HCT116 (cell line): Measurements from ENCODE around the gene DCHS1. TPM values are rescaled to one million over a fixed set of nuclear protein-coding genes. Genes with fewer than 3 reads are reported as not detected.

ENCODE experiments used
- ATAC-seq: fragments of 200-7000 bp; cut with Tn5 transposase; 2 replicates; pipeline ENCODE4 v1.9.1; 2020; ENCODE audit warnings: mild to moderate bottlenecking, moderate library complexity
- BruUV-seq: library from RNA; stranded (reverse); fragments of 400-500 nt; replicated peaks from 2 replicates; lab custom pipeline; 2021; lab: Mats Ljungman, UMichigan
- CTCF ChIA-PET: fragments of 300-600 bp; sonication (Branson Sonifier 250); formaldehyde crosslinking; loops from one replicate; lab custom pipeline; 2021; ENCODE audit warnings: antibody characterized with exemption; lab: Charles Lee
- POLR2A ChIA-PET: fragments of 300-600, 350-600 bp; sonication (Branson Sonifier 250); formaldehyde crosslinking; loops from one replicate; lab custom pipeline; 2021; ENCODE audit warnings: antibody characterized with exemption; lab: Charles Lee
- RAD21 ChIA-PET, 2 experiments: fragments of 300-600 bp; sonication (Branson Sonifier 250); formaldehyde crosslinking; loops; one replicate each; lab custom pipeline; 2023; ENCODE audit warnings: low total read pairs in 2 of 2; ENCODE audit not compliant: uncharacterized antibody in 2 of 2, unreplicated experiment in 2 of 2, low non-redundant PET in 1 of 2; lab: Charles Lee
- DNase-seq: peaks from one replicate; pipeline ENCODE4 v3.0.0-alpha.2; 2010; ENCODE audit warnings: low read depth, low spot score
- H2AFZ ChIP-seq: fragments of 200-600 bp; shearing (Covaris generic), sonication (generic); 2 replicates; pipeline ENCODE4 v1.6.1; 2017; ENCODE audit warnings: low read depth, mixed run types, mixed read lengths, antibody characterized with exemption, low read length; ENCODE audit not compliant: poor library complexity, severe bottlenecking
- H3K27ac ChIP-seq: 2 replicates; pipeline ENCODE4 v1.5.1; 2012; ENCODE audit warnings: low read depth, low read length
- H3K27me3 ChIP-seq: fragments of 200-600 bp; sonication (generic); 2 replicates; pipeline ENCODE4 v1.6.1; 2016; ENCODE audit warnings: mixed run types, low read length, mixed read lengths; ENCODE audit not compliant: insufficient read depth
- H3K36me3 ChIP-seq, 2 experiments: fragments of 200-500 bp in 1 of 2; fragments of 200-600 bp in 1 of 2; sonication (Bioruptor generic) in 1 of 2; sonication (generic) in 1 of 2; 2 replicates each; pipeline versions ENCODE4 v1.5.1 to v1.6.1; 2014 to 2016; ENCODE audit warnings: low read length in 2 of 2, inconsistent platforms in 1 of 2, mixed read lengths in 1 of 2, mixed run types in 1 of 2; ENCODE audit not compliant: insufficient read depth in 2 of 2, control insufficient read depth in 1 of 2
- H3K4me1 ChIP-seq, 2 experiments: fragments of 200-600 bp in 1 of 2; sonication (generic) in 1 of 2; 2 replicates each; pipeline versions ENCODE4 v1.5.1 to v1.6.1; 2012 to 2017; ENCODE audit warnings: low read length in 2 of 2, inconsistent platforms in 1 of 2, mild to moderate bottlenecking in 1 of 2, mixed read lengths in 1 of 2, mixed run types in 1 of 2, moderate library complexity in 1 of 2; ENCODE audit not compliant: insufficient read depth in 2 of 2, control insufficient read depth in 1 of 2
- H3K4me2 ChIP-seq: fragments of 200-600 bp; sonication (generic); 2 replicates; pipeline ENCODE4 v1.6.1; 2017; ENCODE audit warnings: mixed run types, low read length, mixed read lengths
- H3K4me3 ChIP-seq, 2 experiments: fragments of 200-600 bp in 1 of 2; sonication (generic) in 1 of 2; replicated peaks in 1 of 2; 2 replicates each; pipeline ENCODE4 v1.5.1; 2011 to 2016; ENCODE audit warnings: low read length in 2 of 2, control low read depth in 1 of 2, low read depth in 1 of 2, mild to moderate bottlenecking in 1 of 2, mixed read lengths in 1 of 2, mixed run types in 1 of 2
- H3K79me2 ChIP-seq: fragments of 200-600 bp; sonication (generic); 2 replicates; pipeline ENCODE4 v1.6.1; 2017; ENCODE audit warnings: mild to moderate bottlenecking, mixed run types, low read length, moderate library complexity, mixed read lengths; ENCODE audit not compliant: insufficient read depth
- H3K9ac ChIP-seq: fragments of 200-600 bp; sonication (generic); 2 replicates; pipeline ENCODE4 v1.6.1; 2016; ENCODE audit warnings: low read length, mixed read lengths
- H3K9me2 ChIP-seq: fragments of 200-600 bp; sonication (generic), shearing (Covaris generic); 2 replicates; pipeline ENCODE4 v1.6.1; 2017; ENCODE audit warnings: mixed run types, mild to moderate bottlenecking, moderate library complexity; ENCODE audit not compliant: insufficient read depth
- H3K9me3 ChIP-seq, 2 experiments: fragments of 200-500 bp in 1 of 2; fragments of 200-600 bp in 1 of 2; sonication (Bioruptor generic) in 1 of 2; sonication (generic) in 1 of 2; 2 replicates each; pipeline ENCODE4 v1.6.1; 2014 to 2017; ENCODE audit warnings: low read length in 2 of 2, mixed read lengths in 2 of 2, inconsistent platforms in 1 of 2, low read depth in 1 of 2, mild to moderate bottlenecking in 1 of 2, mixed run types in 1 of 2, moderate library complexity in 1 of 2; ENCODE audit not compliant: control insufficient read depth in 1 of 2, insufficient read depth in 1 of 2
- H4K20me1 ChIP-seq: fragments of 200-600 bp; sonication (generic), shearing (Covaris generic); 2 replicates; pipeline ENCODE4 v1.6.1; 2017; ENCODE audit warnings: mixed run types, mild to moderate bottlenecking, moderate library complexity; ENCODE audit not compliant: insufficient read depth
- ATF3 ChIP-seq: IDR thresholded peaks from 2 replicates; pipeline ENCODE4 v1.6.1; 2012
- CBX3 ChIP-seq: IDR thresholded peaks from 2 replicates; pipeline ENCODE4 v1.6.1; 2012; ENCODE audit warnings: low read depth
- EZH2 ChIP-seq: fragments of 200-600 bp; sonication (generic); IDR thresholded peaks from 2 replicates; pipeline ENCODE4 v1.6.1; 2017; ENCODE audit warnings: antibody characterized with exemption, mixed run types
- FOSL1 ChIP-seq: IDR thresholded peaks from 2 replicates; pipeline ENCODE4 v1.6.1; 2012; ENCODE audit warnings: low read depth
- POLR2A ChIP-seq: IDR thresholded peaks from 2 replicates; pipeline ENCODE4 v1.7.0; 2011; ENCODE audit warnings: borderline replicate concordance; ENCODE audit not compliant: insufficient read depth, insufficient read length; ENCODE audit errors: extremely low read depth
- RAD21 ChIP-seq: IDR thresholded peaks from 2 replicates; pipeline ENCODE4 v1.6.1; 2012; ENCODE audit warnings: low read depth, mild to moderate bottlenecking
- REST ChIP-seq: IDR thresholded peaks from 2 replicates; pipeline ENCODE4 v1.6.1; 2012; ENCODE audit warnings: low read depth
- SP1 ChIP-seq: IDR thresholded peaks from 2 replicates; pipeline ENCODE4 v1.6.1; 2012; ENCODE audit warnings: low read depth
- SRF ChIP-seq: IDR thresholded peaks from 2 replicates; pipeline ENCODE4 v1.6.1; 2012; ENCODE audit warnings: low read depth
- TCF7L2 ChIP-seq: IDR thresholded peaks from 2 replicates; pipeline ENCODE4 v1.7.0; 2011; ENCODE audit warnings: borderline replicate concordance, inconsistent platforms; ENCODE audit not compliant: insufficient read depth, insufficient read length; ENCODE audit errors: extremely low read depth
- YY1 ChIP-seq: IDR thresholded peaks from 2 replicates; pipeline ENCODE4 v1.6.1; 2011; ENCODE audit warnings: low read length, low read depth, moderate library complexity, mild to moderate bottlenecking; ENCODE audit not compliant: insufficient replicate concordance; ENCODE audit errors: extremely low read depth
- ZBTB33 ChIP-seq: IDR thresholded peaks from 2 replicates; pipeline ENCODE4 v1.6.1; 2011; ENCODE audit warnings: mild to moderate bottlenecking, low read length, moderate library complexity; ENCODE audit not compliant: insufficient replicate concordance; ENCODE audit errors: extremely low read depth
- intact Hi-C: fragments of 100-400 bp; cut with micrococcal nuclease; formaldehyde crosslinking; loops from 2 replicates; pipeline ENCODE4 v1.10.0; 2022
- total RNA-seq: library from RNA; stranded (reverse); gene quantifications from one replicate; pipeline ENCODE4 v1.2.1, GENCODE V29; 2021; ENCODE audit not compliant: unreplicated experiment

DCHS1 gene
- total RNA-seq, 1 experiment from 2014 or later, result 0.30 TPM

- no peaks in the 10 kb centered on the region for H3K9me2 ChIP-seq
- ATAC-seq, result no peak
- BruUV-seq, result no TSS peak
- no peaks in the 10 kb centered on the region for H3K79me2 ChIP-seq
- DNase-seq, result no peak
- CTCF ChIA-PET, result no interaction called here
- no peaks in the 10 kb centered on the region for H3K4me1 ChIP-seq
- H2AFZ ChIP-seq, result no peak overlapping the region
- intact Hi-C loops, result no loop called here
- POLR2A ChIA-PET, result no interaction called here
- no peaks in the 10 kb centered on the region for H4K20me1 ChIP-seq
- no peak for TF ChIP-seq EZH2
- no peak for TF ChIP-seq SP1
- no peak for TF ChIP-seq ZBTB33
- TF ChIP-seq POLR2A, result no peak
- TF ChIP-seq YY1, result no peak
- TF ChIP-seq CBX3, result no peak
- TF ChIP-seq FOSL1, result no peak
- TF ChIP-seq SRF, result no peak
- TF ChIP-seq ATF3, result no peak
- TF ChIP-seq REST, result no peak
- no peak for TF ChIP-seq TCF7L2
- TF ChIP-seq RAD21, result no peak
- H3K27ac ChIP-seq, result no peak overlapping the region
- H3K4me2 ChIP-seq, result no peak overlapping the region
- no peaks in the 10 kb centered on the region for H3K27me3 ChIP-seq
- H3K36me3 ChIP-seq, result no peaks in the 10 kb centered on the region
- RAD21 ChIA-PET, result no interaction called here
- H3K4me3 ChIP-seq, result no peak overlapping the region
- H3K9me3 ChIP-seq, result no peaks in the 10 kb centered on the region
- H3K9ac ChIP-seq, result no peak overlapping the region
Observed at GRCh38 chr11:6625156-6625831, 30.3 kb downstream of the DCHS1 start.
